KOPT-K1 (cell line): ENCODE data around the gene SSB.
"Not testable (repeated sequence)": the region's sequence is repeated elsewhere in the genome, so short reads cannot be mapped to it uniquely, and the experiment has no call there.

Experiments used
- H3K27ac ChIP-seq: fragments of 200-600 bp; sonication (generic); 2 replicates; pipeline ENCODE4 v1.5.1; 2016; ENCODE audit warnings: antibody characterized with exemption, mild to moderate bottlenecking, low read depth, low read length; ENCODE audit not compliant: poor library complexity, severe bottlenecking
- H3K36me3 ChIP-seq: fragments of 200-600 bp; sonication (generic); 2 replicates; pipeline ENCODE4 v1.5.1; 2017; ENCODE audit warnings: antibody characterized with exemption, mild to moderate bottlenecking, low read length, moderate library complexity; ENCODE audit not compliant: insufficient read depth
- H3K9me3 ChIP-seq: fragments of 200-600 bp; sonication (generic); 2 replicates; pipeline ENCODE4 v1.5.1; 2017; ENCODE audit warnings: antibody characterized with exemption, low read length, mild to moderate bottlenecking; ENCODE audit not compliant: insufficient read depth, poor library complexity, severe bottlenecking

The SSB gene

GRCh38 chr2:169815849-169816248, 17.2 kb downstream of the SSB start:
- Histone ChIP-seq H3K9me3 (peaks cover 9% of the 10 kb centered on the region), H3K36me3 (peaks cover 99% of the 10 kb centered on the region), H3K27ac (no peak overlapping the region)

GRCh38 chr2:169816961-169817360, 18.3 kb downstream of the SSB start:
- H3K9me3 ChIP-seq, H3K27ac ChIP-seq: not testable (repeated sequence)
- peaks cover 99% of the 10 kb centered on the region for H3K36me3 ChIP-seq

GRCh38 chr2:169817369-169817768, 18.7 kb downstream of the SSB start:
- H3K27ac ChIP-seq, H3K9me3 ChIP-seq: not testable (repeated sequence)
- H3K36me3 ChIP-seq: peaks cover 98% of the 10 kb centered on the region

- H3K9me3 ChIP-seq: peaks cover 9% of the 10 kb centered on the region
- H3K36me3 ChIP-seq: peaks cover 97% of the 10 kb centered on the region
- H3K27ac ChIP-seq: no peak overlapping the region
These were observed 19.6 kb downstream of the SSB start for GRCh38 chr2:169818241-169818640.

- Histone ChIP-seq H3K9me3 (peaks cover 9% of the 10 kb centered on the region), H3K36me3 (peaks cover 88% of the 10 kb centered on the region), H3K27ac (no peak overlapping the region)
These were observed 20.4 kb downstream of the SSB start for GRCh38 chr2:169819106-169819505.

GRCh38 chr2:169820101-169820500, 21.4 kb downstream of the SSB start:
- not testable (repeated sequence) for H3K9me3 ChIP-seq, H3K27ac ChIP-seq
- peaks cover 79% of the 10 kb centered on the region for H3K36me3 ChIP-seq

GRCh38 chr2:169822036-169822435, 23.4 kb downstream of the SSB start:
- no peak overlapping the region for H3K27ac ChIP-seq
- peaks cover 59% of the 10 kb centered on the region for H3K36me3 ChIP-seq
- peaks cover 4% of the 10 kb centered on the region for H3K9me3 ChIP-seq

- Histone ChIP-seq H3K27ac (no peak overlapping the region), H3K9me3 (no peaks in the 10 kb centered on the region), H3K36me3 (peaks cover 51% of the 10 kb centered on the region)
These were observed 24.2 kb downstream of the SSB start for GRCh38 chr2:169822785-169823392.

- peak overlapping the region; percentile 76 for H3K27ac ChIP-seq
- no peaks in the 10 kb centered on the region for H3K9me3 ChIP-seq
- H3K36me3 ChIP-seq: peaks cover 40% of the 10 kb centered on the region
These were observed 25.3 kb downstream of the SSB start for GRCh38 chr2:169823996-169824372.

GRCh38 chr2:169824373-169825333, 26.0 kb downstream of the SSB start, which contains the start of gene METTL5:
METTL5 (minus strand) TSS chr2:169824905; CDS start chr2:169824597, 308 bp downstream.
- no peaks in the 10 kb centered on the region for H3K9me3 ChIP-seq
- H3K36me3 ChIP-seq: peaks cover 33% of the 10 kb centered on the region
- peak within 1 kb of the TSS; percentile 76 for H3K27ac ChIP-seq

- H3K9me3 ChIP-seq: no peaks in the 10 kb centered on the region
These were observed 28.8 kb downstream of the SSB start, which contains the start of gene UBR3 for GRCh38 chr2:169827272-169828140. UBR3 (plus strand) TSS chr2:169827454; CDS start chr2:169827508, 54 bp downstream.

GRCh38 chr2:169828141-169828811, 29.6 kb downstream of the SSB start:
- H3K36me3 ChIP-seq: 0 out of 2 replicates have a peak, but pooled peaks cover 8% of the 10 kb centered on the region
- H3K9me3 ChIP-seq: no peaks in the 10 kb centered on the region
- peak overlapping the region; percentile 58 for H3K27ac ChIP-seq

More at GRCh38 chr2:169827272-169828140, 28.8 kb downstream of the SSB start, which contains the start of gene UBR3:
- Histone ChIP-seq H3K27ac (peak within 1 kb of the TSS; percentile 58), H3K36me3 (0 out of 2 replicates have a peak, but pooled peaks cover 14% of the 10 kb centered on the region)

- H3K36me3 ChIP-seq: 0 out of 2 replicates have a peak, but pooled peaks cover 8% of the 10 kb centered on the region
- H3K9me3 ChIP-seq: no peaks in the 10 kb centered on the region
- no peak overlapping the region for H3K27ac ChIP-seq
These were observed 35.7 kb downstream of the SSB start for GRCh38 chr2:169834401-169834800.
